Liver (tissue), 9 donors: ENCODE measurements around the gene UNC13D. TPM values are rescaled to one million over a fixed set of nuclear protein-coding genes. Genes with fewer than 3 reads are reported as not detected.

Experiments used
- DNase-seq: peaks from one replicate; pipeline ENCODE4 v3.0.0-alpha.2; 2017; ENCODE audit warnings: low spot score
- H3K27ac ChIP-seq, 2 donors: one replicate each; pipeline ENCODE4 v1.7.0; 2013; ENCODE audit warnings: inconsistent platforms in 2 of 2, low read length in 2 of 2, control low read depth in 1 of 2, low read depth in 1 of 2, mild to moderate bottlenecking in 1 of 2
- H3K27me3 ChIP-seq, 4 donors: one replicate each; pipeline versions ENCODE4 v1.6.1 to v1.7.0; 2013; ENCODE audit warnings: low read length in 3 of 4, inconsistent platforms in 1 of 4, mild to moderate bottlenecking in 1 of 4, moderate library complexity in 1 of 4; ENCODE audit not compliant: control insufficient read depth in 4 of 4, insufficient read depth in 4 of 4
- H3K36me3 ChIP-seq, 4 donors: one replicate each; pipeline versions ENCODE4 v1.6.1 to v1.7.0; 2013; ENCODE audit warnings: low read length in 3 of 4, mild to moderate bottlenecking in 3 of 4, low read depth in 1 of 4, moderate library complexity in 1 of 4; ENCODE audit not compliant: control insufficient read depth in 4 of 4, insufficient read depth in 3 of 4
- H3K4me1 ChIP-seq, 4 donors: one replicate each; pipeline versions ENCODE4 v1.6.1 to v1.7.0; 2013; ENCODE audit warnings: low read length in 3 of 4, mild to moderate bottlenecking in 3 of 4, moderate library complexity in 1 of 4; ENCODE audit not compliant: control insufficient read depth in 4 of 4, insufficient read depth in 4 of 4
- H3K4me3 ChIP-seq, 3 donors: one replicate each; pipeline versions ENCODE4 v1.6.1 to v1.7.0; 2013; ENCODE audit warnings: low read length in 3 of 3, control low read depth in 1 of 3, low read depth in 1 of 3, mild to moderate bottlenecking in 1 of 3
- H3K9ac ChIP-seq, 2 donors: one replicate each; pipeline ENCODE4 v1.7.0; 2013; ENCODE audit warnings: low read length in 2 of 2, mild to moderate bottlenecking in 2 of 2, moderate library complexity in 2 of 2, control low read depth in 1 of 2, low read depth in 1 of 2
- H3K9me3 ChIP-seq, 4 donors: one replicate each; pipeline versions ENCODE4 v1.6.1 to v1.7.0; 2013; ENCODE audit warnings: low read length in 3 of 4; ENCODE audit not compliant: control insufficient read depth in 4 of 4
- EGR1 ChIP-seq, 2 donors: IDR thresholded peaks; 2 replicates each; pipeline ENCODE4 v1.6.1; 2016 to 2018; ENCODE audit warnings: antibody characterized with exemption in 2 of 2, low read depth in 2 of 2
- FOXA1 ChIP-seq: IDR thresholded peaks from 2 replicates; pipeline ENCODE4 v1.6.1; 2016; ENCODE audit warnings: antibody characterized with exemption
- FOXA2 ChIP-seq: IDR thresholded peaks from 2 replicates; pipeline ENCODE4 v1.6.1; 2016; ENCODE audit warnings: antibody characterized with exemption
- GABPA ChIP-seq, 2 donors: IDR thresholded peaks in 1 of 2; conservative IDR thresholded peaks in 1 of 2; 2 replicates each; pipeline ENCODE4 v1.6.1; 2016; ENCODE audit warnings: antibody characterized with exemption in 2 of 2, mild to moderate bottlenecking in 1 of 2, moderate library complexity in 1 of 2
- HNF4G ChIP-seq: IDR thresholded peaks from 2 replicates; pipeline ENCODE4 v1.6.1; 2016; ENCODE audit warnings: antibody characterized with exemption
- JUND ChIP-seq, 2 donors: IDR thresholded peaks; 2 replicates each; pipeline ENCODE4 v1.6.1; 2016; ENCODE audit warnings: antibody characterized with exemption in 2 of 2
- NR2F2 ChIP-seq: IDR thresholded peaks from 2 replicates; pipeline ENCODE4 v1.6.1; 2016; ENCODE audit warnings: antibody characterized with exemption
- RAD21 ChIP-seq, 2 donors: IDR thresholded peaks; 2 replicates each; pipeline ENCODE4 v1.6.1; 2016; ENCODE audit warnings: antibody characterized with exemption in 2 of 2, mild to moderate bottlenecking in 2 of 2
- RXRA ChIP-seq, 2 donors: IDR thresholded peaks; 2 replicates each; pipeline ENCODE4 v1.6.1; 2017 to 2018; ENCODE audit warnings: antibody characterized with exemption in 2 of 2, mild to moderate bottlenecking in 1 of 2
- TAF1 ChIP-seq: conservative IDR thresholded peaks from 2 replicates; pipeline ENCODE4 v1.6.1; 2016; ENCODE audit warnings: antibody characterized with exemption, mild to moderate bottlenecking
- YY1 ChIP-seq: IDR thresholded peaks from 2 replicates; pipeline ENCODE4 v1.6.1; 2016; ENCODE audit warnings: antibody characterized with exemption, mild to moderate bottlenecking
- WGBS: extraction: QIAGEN DNeasy Blood & Tissue Kit; methylation state at CpG from one replicate; pipeline ENCODE4 v1.1.7; 2013; 5-methylcytosine and 5-hydroxymethylcytosine counted together
- polyA plus RNA-seq, 2 donors: library from polyadenylated mRNA; stranded (reverse) in 1 of 2; unstranded in 1 of 2; fragments of 200-250 nt in 1 of 2; fragments of >200 nt in 1 of 2; fragmentation: Nextera tagmentation in 1 of 2; extraction: Ambion mirVana in 1 of 2; gene quantifications; one replicate each; pipeline versions ENCODE4 v1.2.1 to v1.2.3, GENCODE V29; 2013 to 2015
- total RNA-seq, 2 donors: library from RNA; depleted of rRNA; stranded (reverse); fragments of >200 nt; gene quantifications; one replicate each; pipeline ENCODE4 v1.2.3, GENCODE V29; 2014
- TF ChIP-seq, protein P1 (sequence below): IDR thresholded peaks from 2 replicates; pipeline ENCODE4 v1.6.1; 2016; ENCODE audit warnings: antibody characterized with exemption
- TF ChIP-seq, protein P2 (sequence below): IDR thresholded peaks from 2 replicates; pipeline ENCODE4 v1.6.1; 2016; ENCODE audit warnings: antibody characterized with exemption
- TF ChIP-seq, protein P3 (sequence below): fragments of 150-350 bp; IDR thresholded peaks from 2 replicates; pipeline ENCODE4 v1.5.1; 2017; ENCODE audit warnings: improper control_type of control experiment, low read depth, low read length; ENCODE audit not compliant: missing input control
- TF ChIP-seq, protein P4 (sequence below): IDR thresholded peaks from 2 replicates; pipeline ENCODE4 v1.6.1; 2016; ENCODE audit warnings: antibody characterized with exemption, mild to moderate bottlenecking
- TF ChIP-seq, protein P5 (sequence below): IDR thresholded peaks from 2 replicates; pipeline ENCODE4 v1.6.1; 2016; ENCODE audit warnings: antibody characterized with exemption
- donor health status: healthy.
- donor health status: healthy.
- donor health status: healthy.
- donor health status: healthy.
- donor health status: healthy.

UNC13D gene
- total and polyA plus RNA-seq, 4 donors: 2.1 to 22.9 (median 7.6) TPM

DNA sequence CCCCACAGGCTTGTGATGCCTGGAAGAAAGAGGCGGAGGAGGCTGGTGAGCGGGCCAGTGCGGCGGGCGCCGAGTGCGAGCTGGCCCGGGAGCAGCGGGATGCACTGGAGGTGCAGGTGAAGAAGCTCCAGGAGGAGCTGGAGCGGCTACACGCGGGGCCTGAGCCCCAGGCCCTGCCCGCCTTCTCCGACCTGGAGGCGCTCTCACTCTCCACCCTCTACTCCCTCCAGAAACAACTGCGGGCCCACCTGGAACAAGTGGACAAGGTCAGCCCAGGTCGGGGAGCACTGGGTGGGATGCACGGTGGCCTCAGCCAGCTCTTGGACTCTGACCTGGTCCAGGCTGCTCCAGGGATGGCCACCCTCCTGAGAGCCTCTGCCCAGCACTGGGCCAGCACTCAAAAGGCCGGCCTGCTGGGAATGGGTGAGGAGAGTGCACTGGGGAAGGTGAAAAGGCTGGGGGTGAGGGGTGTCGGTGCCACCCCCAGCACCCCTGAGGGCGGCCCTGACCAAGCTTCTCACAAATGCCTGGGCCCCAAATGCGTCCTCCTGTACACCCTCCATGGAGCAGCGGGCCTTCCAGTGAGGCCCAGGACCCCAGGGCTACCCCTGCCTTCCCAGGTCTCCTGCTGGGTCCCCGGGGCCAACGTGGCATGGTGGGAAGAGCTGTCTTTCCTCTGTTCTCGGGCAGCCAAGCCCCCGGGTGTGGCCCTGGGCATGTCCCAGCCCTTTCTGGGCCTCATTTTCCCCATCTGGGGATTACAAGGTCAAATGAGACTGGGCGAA is 20.8 kb downstream of the UNC13D start:
- Histone ChIP-seq H3K4me1 (peaks cover 0 to 29% (median 15%) of the 10 kb centered on the region in 4 donors), H3K27me3 (no peaks in the 10 kb centered on the region), H3K36me3 (peaks cover 10 to 43% (median 14%) of the 10 kb centered on the region in 4 donors), H3K9ac (no peak overlapping the region), H3K9me3 (no peaks in the 10 kb centered on the region), H3K4me3 (no peak overlapping the region), H3K27ac (no peak overlapping the region)
- TF ChIP-seq HNF4G: no peak
- TF ChIP-seq, protein P1, sequence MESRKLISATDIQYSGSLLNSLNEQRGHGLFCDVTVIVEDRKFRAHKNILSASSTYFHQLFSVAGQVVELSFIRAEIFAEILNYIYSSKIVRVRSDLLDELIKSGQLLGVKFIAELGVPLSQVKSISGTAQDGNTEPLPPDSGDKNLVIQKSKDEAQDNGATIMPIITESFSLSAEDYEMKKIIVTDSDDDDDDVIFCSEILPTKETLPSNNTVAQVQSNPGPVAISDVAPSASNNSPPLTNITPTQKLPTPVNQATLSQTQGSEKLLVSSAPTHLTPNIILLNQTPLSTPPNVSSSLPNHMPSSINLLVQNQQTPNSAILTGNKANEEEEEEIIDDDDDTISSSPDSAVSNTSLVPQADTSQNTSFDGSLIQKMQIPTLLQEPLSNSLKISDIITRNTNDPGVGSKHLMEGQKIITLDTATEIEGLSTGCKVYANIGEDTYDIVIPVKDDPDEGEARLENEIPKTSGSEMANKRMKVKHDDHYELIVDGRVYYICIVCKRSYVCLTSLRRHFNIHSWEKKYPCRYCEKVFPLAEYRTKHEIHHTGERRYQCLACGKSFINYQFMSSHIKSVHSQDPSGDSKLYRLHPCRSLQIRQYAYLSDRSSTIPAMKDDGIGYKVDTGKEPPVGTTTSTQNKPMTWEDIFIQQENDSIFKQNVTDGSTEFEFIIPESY: no peak
- no peak for TF ChIP-seq JUND (IDR thresholded peaks at IDR 0.05)
- TF ChIP-seq TAF1: no peak
- no peak for TF ChIP-seq NR2F2
- TF ChIP-seq, protein P2, sequence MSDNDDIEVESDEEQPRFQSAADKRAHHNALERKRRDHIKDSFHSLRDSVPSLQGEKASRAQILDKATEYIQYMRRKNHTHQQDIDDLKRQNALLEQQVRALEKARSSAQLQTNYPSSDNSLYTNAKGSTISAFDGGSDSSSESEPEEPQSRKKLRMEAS: no peak
- TF ChIP-seq, protein P3, sequence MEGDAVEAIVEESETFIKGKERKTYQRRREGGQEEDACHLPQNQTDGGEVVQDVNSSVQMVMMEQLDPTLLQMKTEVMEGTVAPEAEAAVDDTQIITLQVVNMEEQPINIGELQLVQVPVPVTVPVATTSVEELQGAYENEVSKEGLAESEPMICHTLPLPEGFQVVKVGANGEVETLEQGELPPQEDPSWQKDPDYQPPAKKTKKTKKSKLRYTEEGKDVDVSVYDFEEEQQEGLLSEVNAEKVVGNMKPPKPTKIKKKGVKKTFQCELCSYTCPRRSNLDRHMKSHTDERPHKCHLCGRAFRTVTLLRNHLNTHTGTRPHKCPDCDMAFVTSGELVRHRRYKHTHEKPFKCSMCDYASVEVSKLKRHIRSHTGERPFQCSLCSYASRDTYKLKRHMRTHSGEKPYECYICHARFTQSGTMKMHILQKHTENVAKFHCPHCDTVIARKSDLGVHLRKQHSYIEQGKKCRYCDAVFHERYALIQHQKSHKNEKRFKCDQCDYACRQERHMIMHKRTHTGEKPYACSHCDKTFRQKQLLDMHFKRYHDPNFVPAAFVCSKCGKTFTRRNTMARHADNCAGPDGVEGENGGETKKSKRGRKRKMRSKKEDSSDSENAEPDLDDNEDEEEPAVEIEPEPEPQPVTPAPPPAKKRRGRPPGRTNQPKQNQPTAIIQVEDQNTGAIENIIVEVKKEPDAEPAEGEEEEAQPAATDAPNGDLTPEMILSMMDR: no peak
- TF ChIP-seq EGR1 (IDR thresholded peaks at IDR 0.05; ENCODE audit: low read depth in 2 of 2): no peak
- TF ChIP-seq YY1: no peak
- TF ChIP-seq, protein P4, sequence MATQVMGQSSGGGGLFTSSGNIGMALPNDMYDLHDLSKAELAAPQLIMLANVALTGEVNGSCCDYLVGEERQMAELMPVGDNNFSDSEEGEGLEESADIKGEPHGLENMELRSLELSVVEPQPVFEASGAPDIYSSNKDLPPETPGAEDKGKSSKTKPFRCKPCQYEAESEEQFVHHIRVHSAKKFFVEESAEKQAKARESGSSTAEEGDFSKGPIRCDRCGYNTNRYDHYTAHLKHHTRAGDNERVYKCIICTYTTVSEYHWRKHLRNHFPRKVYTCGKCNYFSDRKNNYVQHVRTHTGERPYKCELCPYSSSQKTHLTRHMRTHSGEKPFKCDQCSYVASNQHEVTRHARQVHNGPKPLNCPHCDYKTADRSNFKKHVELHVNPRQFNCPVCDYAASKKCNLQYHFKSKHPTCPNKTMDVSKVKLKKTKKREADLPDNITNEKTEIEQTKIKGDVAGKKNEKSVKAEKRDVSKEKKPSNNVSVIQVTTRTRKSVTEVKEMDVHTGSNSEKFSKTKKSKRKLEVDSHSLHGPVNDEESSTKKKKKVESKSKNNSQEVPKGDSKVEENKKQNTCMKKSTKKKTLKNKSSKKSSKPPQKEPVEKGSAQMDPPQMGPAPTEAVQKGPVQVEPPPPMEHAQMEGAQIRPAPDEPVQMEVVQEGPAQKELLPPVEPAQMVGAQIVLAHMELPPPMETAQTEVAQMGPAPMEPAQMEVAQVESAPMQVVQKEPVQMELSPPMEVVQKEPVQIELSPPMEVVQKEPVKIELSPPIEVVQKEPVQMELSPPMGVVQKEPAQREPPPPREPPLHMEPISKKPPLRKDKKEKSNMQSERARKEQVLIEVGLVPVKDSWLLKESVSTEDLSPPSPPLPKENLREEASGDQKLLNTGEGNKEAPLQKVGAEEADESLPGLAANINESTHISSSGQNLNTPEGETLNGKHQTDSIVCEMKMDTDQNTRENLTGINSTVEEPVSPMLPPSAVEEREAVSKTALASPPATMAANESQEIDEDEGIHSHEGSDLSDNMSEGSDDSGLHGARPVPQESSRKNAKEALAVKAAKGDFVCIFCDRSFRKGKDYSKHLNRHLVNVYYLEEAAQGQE: no peak
- TF ChIP-seq FOXA2: no peak
- no peak for TF ChIP-seq FOXA1
- no peak for TF ChIP-seq GABPA (IDR thresholded peaks at IDR 0.05 in 1 of 2, conservative IDR thresholded peaks at IDR 0.05 in 1 of 2)
- TF ChIP-seq RAD21 (IDR thresholded peaks at IDR 0.05): no peak
- no peak for DNase-seq
- 93% methylated on average over 28 of the region's 28 CpGs for WGBS

DNA sequence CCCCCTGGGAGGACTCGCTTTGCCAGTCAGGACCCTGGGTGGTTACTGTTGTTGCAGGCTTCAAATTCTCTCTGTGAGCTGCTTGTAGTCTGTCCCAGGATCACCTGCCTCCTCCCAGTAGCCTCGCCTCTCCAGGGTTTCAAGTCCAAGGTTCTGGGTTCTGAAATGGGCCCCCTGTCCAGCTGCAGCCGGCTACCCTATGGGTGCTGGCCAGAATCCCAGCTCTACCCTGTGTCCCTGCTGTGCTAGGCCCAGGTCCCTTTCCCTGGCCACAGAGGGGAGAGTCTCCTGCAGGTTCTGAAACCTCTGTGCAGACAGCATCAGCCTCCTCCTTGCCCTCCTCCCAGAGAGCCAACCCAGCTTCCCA is 21.4 kb downstream of the UNC13D start:
- Histone ChIP-seq H3K4me3 (no peak overlapping the region), H3K27ac (no peak overlapping the region), H3K4me1 (peaks cover 0 to 24% (median 14%) of the 10 kb centered on the region in 4 donors), H3K9ac (no peak overlapping the region), H3K36me3 (peaks cover 10 to 50% (median 17%) of the 10 kb centered on the region in 4 donors), H3K27me3 (no peaks in the 10 kb centered on the region), H3K9me3 (no peaks in the 10 kb centered on the region)
- WGBS: 58% methylated on average over 3 of the region's 3 CpGs
- no peak for DNase-seq
- TF ChIP-seq RXRA (IDR thresholded peaks at IDR 0.05): no peak
- TF ChIP-seq NR2F2: no peak
- no peak for TF ChIP-seq TAF1
- TF ChIP-seq, protein P4: no peak
- TF ChIP-seq RAD21 (IDR thresholded peaks at IDR 0.05): no peak
- no peak for TF ChIP-seq GABPA (IDR thresholded peaks at IDR 0.05 in 1 of 2, conservative IDR thresholded peaks at IDR 0.05 in 1 of 2)
- TF ChIP-seq, protein P3: no peak
- no peak for TF ChIP-seq JUND (IDR thresholded peaks at IDR 0.05)
- TF ChIP-seq, protein P5, sequence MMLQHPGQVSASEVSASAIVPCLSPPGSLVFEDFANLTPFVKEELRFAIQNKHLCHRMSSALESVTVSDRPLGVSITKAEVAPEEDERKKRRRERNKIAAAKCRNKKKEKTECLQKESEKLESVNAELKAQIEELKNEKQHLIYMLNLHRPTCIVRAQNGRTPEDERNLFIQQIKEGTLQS: no peak
- no peak for TF ChIP-seq FOXA1
